ENCODE data around the gene ACSM3.
"Not testable (repeated sequence)": the region's sequence is repeated elsewhere in the genome, so short reads cannot be mapped to it uniquely, and the experiment has no call there.

ACSM3 gene

DNA sequence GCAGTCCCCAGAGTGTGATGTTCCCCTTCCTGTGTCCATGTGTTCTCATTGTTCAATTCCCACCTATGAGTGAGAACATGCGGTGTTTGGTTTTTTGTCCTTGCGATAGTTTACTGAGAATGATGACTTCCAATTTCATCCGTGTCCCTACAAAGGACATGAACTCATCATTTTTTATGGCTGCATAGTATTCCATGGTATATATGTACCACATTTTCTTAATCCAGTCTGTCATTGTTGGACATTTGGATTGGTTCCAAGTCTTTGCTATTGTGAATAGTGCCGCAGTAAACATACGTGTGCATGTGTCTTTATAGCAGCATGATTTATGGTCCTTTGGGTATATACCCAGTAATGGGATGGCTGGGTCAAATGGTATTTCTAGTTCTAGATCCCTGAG lies 8.0 kb upstream of the ACSM3 start:
- DNase-seq = not testable (repeated sequence)

GRCh38 chr16:20760346-20760745 lies 3.5 kb upstream of the ACSM3 start:
- DNase-seq = no peak

GRCh38 chr16:20761175-20761574 lies 2.6 kb upstream of the ACSM3 start:
- DNase-seq = no peak

GRCh38 chr16:20762404-20763123 lies 1.2 kb upstream of the ACSM3 start:
- no peak for DNase-seq

- not testable (repeated sequence) for DNase-seq
These were observed 634 bp downstream of the ACSM3 start for GRCh38 chr16:20764448-20764847.

DNA sequence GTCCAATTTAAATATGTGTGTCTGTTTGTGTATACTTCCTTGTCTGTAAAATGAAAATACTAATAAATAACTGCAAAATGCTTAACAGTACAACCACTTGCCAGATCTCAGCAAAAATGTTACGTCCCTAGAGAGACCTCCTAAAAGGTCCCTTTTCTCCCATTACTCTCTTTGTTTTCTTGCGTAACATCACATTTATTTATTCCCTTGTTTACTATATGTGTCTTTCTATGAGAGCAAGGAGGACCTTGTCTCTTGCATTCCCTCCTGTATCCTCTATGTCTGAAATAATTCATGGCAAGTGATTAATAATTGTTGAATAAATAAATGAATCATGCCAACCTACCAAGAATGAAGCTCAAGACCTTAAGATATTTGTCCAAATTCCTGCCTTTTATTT lies 1.9 kb downstream of the ACSM3 start:
- DNase-seq = no peak

GRCh38 chr16:20766294-20766693 lies 2.5 kb downstream of the ACSM3 start:
- DNase-seq = no peak

GRCh38 chr16:20767577-20767976 lies 3.8 kb downstream of the ACSM3 start:
- no peak for DNase-seq

- no peak for DNase-seq
These were observed 4.3 kb downstream of the ACSM3 start for GRCh38 chr16:20768121-20768520.

- no peak for DNase-seq
These were observed 5.0 kb downstream of the ACSM3 start for GRCh38 chr16:20768818-20769217.

- no peak for DNase-seq
These were observed 9.9 kb downstream of the ACSM3 start for GRCh38 chr16:20773679-20774078.

- DNase-seq = peak; percentile 64
These were observed 11.0 kb downstream of the ACSM3 start for GRCh38 chr16:20774703-20775362.

DNA sequence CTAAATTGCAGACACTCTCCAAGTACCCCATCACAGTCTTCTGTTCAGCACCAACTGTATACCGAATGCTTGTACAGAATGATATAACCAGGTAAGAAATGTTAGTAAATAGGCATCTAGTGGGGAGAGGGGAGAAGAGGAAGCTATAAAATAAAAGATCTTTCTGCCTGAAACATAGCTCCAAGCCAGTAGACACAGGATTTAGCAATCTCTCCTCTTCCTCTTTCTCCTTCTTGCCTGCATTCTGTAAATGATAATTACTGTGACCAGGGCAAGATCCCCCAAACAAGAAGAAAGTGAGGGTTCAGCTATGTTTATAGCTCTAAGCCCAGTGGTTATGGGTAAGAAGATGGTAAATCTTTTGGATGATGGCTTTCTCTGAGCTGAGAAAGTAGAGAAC lies 17.9 kb downstream of the ACSM3 start:
- DNase-seq = no peak

DNA sequence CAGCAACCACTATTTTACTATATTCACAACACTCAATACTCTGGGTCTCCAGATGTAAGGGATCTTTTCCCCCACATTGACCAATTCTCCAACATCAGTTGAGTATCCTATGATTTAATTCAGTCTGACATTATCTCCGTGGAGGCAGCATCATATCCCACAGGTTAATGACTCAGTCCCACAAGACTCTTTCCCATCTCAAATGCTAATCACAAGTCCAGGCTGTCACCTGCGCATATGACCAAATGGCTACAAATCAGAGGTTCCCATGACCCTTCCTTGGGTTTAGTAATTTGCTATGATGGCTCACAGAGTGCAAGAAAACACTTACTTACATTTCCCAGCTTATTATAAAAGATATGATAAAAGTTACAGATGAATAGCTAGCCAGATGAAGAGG lies 18.7 kb downstream of the ACSM3 start:
- DNase-seq = no peak

DNA sequence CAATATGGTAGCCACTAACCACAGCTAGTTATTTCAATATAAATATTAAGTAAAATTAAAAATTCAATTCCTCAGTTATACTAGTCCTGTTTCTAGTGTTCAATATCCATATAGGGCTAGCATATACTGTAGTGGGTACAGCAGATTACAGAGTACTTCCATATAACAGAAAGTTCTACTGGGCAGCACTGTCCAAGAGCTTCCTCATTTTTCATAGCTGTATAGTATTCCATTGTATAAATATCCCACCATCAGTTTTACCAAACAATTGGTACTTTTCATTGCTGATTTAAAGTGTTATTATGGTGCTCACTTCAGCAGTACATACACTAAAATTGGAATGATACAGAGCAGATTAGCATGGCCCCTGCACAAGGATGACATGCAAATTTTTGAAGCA lies 20.4 kb downstream of the ACSM3 start:
- DNase-seq = no peak

DNA sequence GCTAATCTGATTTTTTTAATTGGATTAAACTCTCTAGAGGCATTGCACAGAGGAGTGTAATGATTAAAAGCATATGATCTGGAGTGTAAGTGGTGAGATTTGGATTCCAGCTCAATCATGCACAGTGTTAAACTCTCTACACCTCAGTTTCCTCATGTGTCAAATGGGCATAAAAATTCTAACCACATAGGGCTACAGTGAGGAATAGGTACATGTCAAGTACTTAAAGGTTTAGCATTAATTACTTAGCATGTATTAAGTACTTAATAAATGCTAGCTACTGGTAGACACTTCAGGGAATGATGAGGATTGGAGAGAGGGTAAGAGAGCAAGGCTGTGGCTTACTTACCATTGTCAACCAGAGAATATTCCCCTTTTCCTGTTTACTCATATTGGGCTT lies 25.3 kb downstream of the ACSM3 start:
- DNase-seq = no peak

GRCh38 chr16:20791923-20792612 lies 28.3 kb downstream of the ACSM3 start:
- DNase-seq = peak; percentile 27

GRCh38 chr16:20798364-20798763 lies 34.5 kb downstream of the ACSM3 start:
- no peak for DNase-seq

DNA sequence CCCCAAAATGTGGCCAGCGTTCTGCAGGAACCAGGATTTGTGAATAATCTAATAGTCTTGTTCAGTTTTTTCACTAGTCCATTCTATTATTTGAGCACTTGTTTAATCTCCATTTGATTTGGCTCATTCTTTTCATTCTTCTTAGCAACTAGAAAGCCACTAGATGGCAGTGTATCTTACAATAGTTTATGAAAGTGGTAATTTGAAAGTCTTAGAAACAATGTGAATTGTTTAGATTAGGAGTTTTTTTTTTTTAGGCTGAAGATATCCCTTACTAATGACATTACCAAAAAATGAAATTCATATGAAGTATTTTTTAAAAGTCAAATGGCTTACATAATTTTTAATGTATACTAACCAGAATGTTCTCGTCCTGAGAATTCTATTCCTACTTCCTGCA lies 35.8 kb downstream of the ACSM3 start:
- peak; percentile 43 for DNase-seq

DNA sequence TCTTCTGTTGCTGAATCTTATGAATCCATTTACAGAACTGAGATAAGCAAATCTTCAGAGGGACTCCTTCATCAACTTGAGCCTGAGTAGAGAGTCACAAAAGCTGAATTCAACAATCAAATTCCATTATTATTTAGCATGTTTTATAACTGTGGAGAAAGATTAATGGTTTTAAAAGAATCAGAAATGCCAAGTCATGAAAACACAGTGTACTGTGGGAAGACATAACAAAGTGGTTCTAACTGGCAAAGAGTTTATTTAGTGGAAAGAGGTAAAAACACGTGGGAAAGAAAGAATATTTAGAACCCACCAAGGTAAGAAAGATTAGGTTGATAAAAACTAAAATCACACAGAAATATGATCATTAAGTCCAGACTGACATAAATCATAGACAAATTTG lies 37.5 kb downstream of the ACSM3 start:
- no peak for DNase-seq

DNA sequence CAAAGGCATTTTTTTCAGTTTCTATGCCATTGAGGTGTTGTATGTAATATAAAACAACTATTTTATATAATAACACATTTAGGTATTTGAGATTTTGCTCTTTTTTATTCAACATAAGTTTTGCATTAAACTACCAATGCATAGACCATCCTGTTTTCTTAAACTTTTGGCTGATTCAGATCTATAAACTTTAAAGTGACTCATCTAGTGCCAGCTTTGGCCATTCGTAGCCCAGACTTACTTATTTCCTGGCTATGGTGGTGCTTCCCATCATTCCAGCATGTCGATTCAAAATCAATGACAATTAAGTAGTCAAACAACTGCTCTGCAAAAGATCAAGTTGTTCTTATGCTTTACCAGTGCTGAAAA lies 39.4 kb downstream of the ACSM3 start:
- DNase-seq = peak; percentile 12

DNA sequence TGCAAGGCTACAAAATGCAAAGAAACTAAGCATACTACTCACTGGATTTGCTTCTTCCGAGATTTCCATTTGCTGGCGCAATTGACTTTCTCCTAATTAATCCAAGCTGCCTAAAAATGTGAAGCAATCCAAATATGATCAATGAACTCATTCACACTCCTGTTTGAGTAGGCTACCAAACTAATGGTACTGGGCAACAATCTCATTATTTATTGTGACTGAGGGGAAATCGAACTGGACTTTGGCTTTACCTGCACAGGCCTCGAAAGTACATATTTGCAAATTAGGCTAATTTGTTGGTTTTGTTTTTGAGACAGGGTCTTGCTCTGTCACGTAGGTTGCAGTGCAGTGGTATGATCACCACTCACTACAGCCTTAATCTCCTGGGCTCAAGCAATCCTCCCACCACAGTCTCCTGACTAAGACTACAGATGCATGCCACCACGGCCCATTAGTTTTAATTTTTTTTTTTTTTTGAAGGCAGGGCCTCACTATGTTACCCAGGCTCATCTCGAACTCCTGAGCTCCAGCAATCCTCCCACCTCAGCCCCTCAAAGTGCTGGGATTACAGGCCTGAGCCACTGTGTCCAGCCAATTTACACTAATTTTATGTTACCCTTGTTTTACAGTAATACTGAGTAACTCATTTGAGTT lies 39.9 kb downstream of the ACSM3 start:
- DNase-seq = no peak

DNA sequence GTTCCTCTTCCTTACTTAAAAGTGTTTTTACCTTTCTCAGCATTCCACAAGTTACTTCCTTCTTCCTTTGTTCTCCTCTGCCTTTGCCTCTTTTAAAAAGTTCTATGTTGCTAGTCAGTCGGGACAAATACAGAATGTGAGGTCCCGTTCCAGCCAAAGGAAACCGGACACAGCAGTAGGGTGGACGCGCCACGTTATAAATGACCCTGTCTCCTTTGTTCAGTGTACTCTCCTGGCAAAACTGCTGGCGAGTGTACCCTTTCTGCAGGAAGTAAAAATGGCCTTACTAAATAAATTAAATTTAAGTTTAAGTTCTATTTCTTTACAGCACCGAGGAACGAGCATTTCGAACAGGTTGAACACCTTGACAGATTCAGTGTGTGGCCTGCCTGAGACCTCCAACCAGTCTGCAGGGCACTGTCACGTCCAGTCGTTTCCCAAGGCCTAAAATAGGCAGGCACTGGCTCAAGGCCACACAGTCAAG lies 41.9 kb downstream of the ACSM3 start:
- DNase-seq = not testable (repeated sequence)

All from HCEC 1CT (cell line).